Astrocyte (in vitro differentiated cells and primary cell): Measurements from ENCODE around the gene IQGAP1. TPM values are rescaled to one million over a fixed set of nuclear protein-coding genes. Genes with fewer than 3 reads are reported as not detected.

Source experiments
- DNase-seq: peaks from one replicate; pipeline ENCODE4 v3.0.0-alpha.2; 2010; ENCODE audit warnings: low read depth
- FAIRE-seq: peaks from 2 replicates; lab custom pipeline; 2011; peaks lifted over from hg19 to GRCh38; lab: Jason Lieb, UNC
- H2AFZ ChIP-seq: 2 replicates; pipeline ENCODE4 v1.6.0; 2012; ENCODE audit warnings: low read depth, low read length, inconsistent platforms
- H3K27ac ChIP-seq: 2 replicates; pipeline ENCODE4 v1.5.1; 2011; ENCODE audit warnings: low read depth, low read length, inconsistent platforms
- H3K27me3 ChIP-seq: 2 replicates; pipeline ENCODE4 v1.6.0; 2011; ENCODE audit warnings: low read length, inconsistent platforms; ENCODE audit not compliant: insufficient read depth
- H3K36me3 ChIP-seq: 2 replicates; pipeline ENCODE4 v1.5.1; 2011; ENCODE audit warnings: low read length, inconsistent platforms; ENCODE audit not compliant: insufficient read depth
- H3K4me1 ChIP-seq: 2 replicates; pipeline ENCODE4 v1.5.1; 2011; ENCODE audit warnings: low read length, inconsistent platforms; ENCODE audit not compliant: insufficient read depth
- H3K4me2 ChIP-seq: 2 replicates; pipeline ENCODE4 v1.6.0; 2012; ENCODE audit warnings: low read length, inconsistent platforms
- H3K4me3 ChIP-seq: 2 replicates; pipeline ENCODE4 v1.5.1; 2011; ENCODE audit warnings: low read depth, mild to moderate bottlenecking, low read length, inconsistent platforms; ENCODE audit not compliant: insufficient read depth
- H3K79me2 ChIP-seq: 2 replicates; pipeline ENCODE4 v1.6.0; 2012; ENCODE audit warnings: mild to moderate bottlenecking, low read length, inconsistent platforms; ENCODE audit not compliant: insufficient read depth
- H3K9ac ChIP-seq: 2 replicates; pipeline ENCODE4 v1.6.0; 2012; ENCODE audit warnings: mild to moderate bottlenecking, low read length, inconsistent platforms
- H3K9me3 ChIP-seq: 2 replicates; pipeline ENCODE4 v1.5.1; 2012; ENCODE audit warnings: low read depth, mild to moderate bottlenecking, low read length, inconsistent platforms; ENCODE audit not compliant: insufficient read depth
- H4K20me1 ChIP-seq: 2 replicates; pipeline ENCODE4 v1.6.0; 2012; ENCODE audit warnings: low read length, inconsistent platforms; ENCODE audit not compliant: insufficient read depth
- H3K27ac Mint-ChIP-seq: one replicate; pipeline ENCODE4 v1.8.0; 2021; ENCODE audit warnings: mild to moderate bottlenecking, mixed read lengths; ENCODE audit not compliant: unreplicated experiment
- H3K27me3 Mint-ChIP-seq: one replicate; pipeline ENCODE4 v1.8.0; 2021; ENCODE audit warnings: low read depth, mixed read lengths; ENCODE audit not compliant: unreplicated experiment
- H3K36me3 Mint-ChIP-seq: one replicate; pipeline ENCODE4 v1.8.0; 2021; ENCODE audit warnings: low read depth, mixed read lengths; ENCODE audit not compliant: unreplicated experiment
- H3K4me1 Mint-ChIP-seq: one replicate; pipeline ENCODE4 v1.8.0; 2021; ENCODE audit warnings: low read depth, mixed read lengths; ENCODE audit not compliant: unreplicated experiment
- H3K4me3 Mint-ChIP-seq: one replicate; pipeline ENCODE4 v1.8.0; 2021; ENCODE audit warnings: mild to moderate bottlenecking, moderate library complexity, mixed read lengths; ENCODE audit not compliant: unreplicated experiment
- H3K9me3 Mint-ChIP-seq: one replicate; pipeline ENCODE4 v1.8.0; 2021; ENCODE audit warnings: mild to moderate bottlenecking, mixed read lengths; ENCODE audit not compliant: unreplicated experiment
- CTCF ChIP-seq: IDR thresholded peaks from 2 replicates; pipeline ENCODE4 v1.5.1; 2011; ENCODE audit warnings: low read depth, mild to moderate bottlenecking, inconsistent platforms, low read length, moderate library complexity; ENCODE audit not compliant: insufficient read depth
- EZH2 ChIP-seq: IDR thresholded peaks from 2 replicates; pipeline ENCODE4 v1.6.1; 2012; ENCODE audit warnings: mild to moderate bottlenecking, low read length, inconsistent platforms; ENCODE audit not compliant: insufficient read depth
- total RNA-seq: library from RNA; stranded (reverse); gene quantifications from 2 replicates; pipeline ENCODE4 v1.2.1, GENCODE V29; 2021

Gene IQGAP1
- total RNA-seq, 1 donor from 2014 or later = 226 TPM

- Histone ChIP-seq H3K36me3 (no peaks in the 10 kb centered on the region), H3K27me3 (no peaks in the 10 kb centered on the region), H3K9ac (peak overlapping the region; percentile 85), H3K4me2 (peak overlapping the region; percentile 100), H3K4me1 (peaks cover 14% of the 10 kb centered on the region), H3K79me2 (peaks cover 48% of the 10 kb centered on the region), H3K9me3 (no peaks in the 10 kb centered on the region), H2AFZ (peak overlapping the region; percentile 76), H3K4me3 (peak overlapping the region; percentile 83), H3K27ac (peak overlapping the region; percentile 73), H4K20me1 (peaks cover 43% of the 10 kb centered on the region)
- Mint-ChIP-seq H3K4me1 (peaks cover 7% of the 10 kb centered on the region), H3K27ac (peak overlapping the region; percentile 81), H3K9me3 (peaks cover 3% of the 10 kb centered on the region), H3K36me3 (peaks cover 4% of the 10 kb centered on the region), H3K27me3 (no peaks in the 10 kb centered on the region), H3K4me3 (peak overlapping the region; percentile 98)
- no peak for FAIRE-seq
- TF ChIP-seq EZH2 (no peak), CTCF (no peak)
- peak; percentile 14 for DNase-seq
Observed at GRCh38 chr15:90530250-90531051, 142.4 kb downstream of the IQGAP1 start.

GRCh38 chr15:90531147-90531546, 143.1 kb downstream of the IQGAP1 start:
- FAIRE-seq = no peak

More at GRCh38 chr15:90531147-90531546, 143.1 kb downstream of the IQGAP1 start:
- no peak for TF ChIP-seq CTCF
- TF ChIP-seq EZH2 = no peak
- Histone ChIP-seq H3K4me2 (peak overlapping the region; percentile 100), H3K9ac (peak overlapping the region; percentile 85), H3K9me3 (no peaks in the 10 kb centered on the region), H3K79me2 (peaks cover 55% of the 10 kb centered on the region), H4K20me1 (peaks cover 50% of the 10 kb centered on the region), H3K36me3 (no peaks in the 10 kb centered on the region), H3K4me1 (peaks cover 14% of the 10 kb centered on the region), H2AFZ (no peak overlapping the region), H3K27me3 (no peaks in the 10 kb centered on the region), H3K27ac (no peak overlapping the region), H3K4me3 (peak overlapping the region; percentile 83)
- Mint-ChIP-seq H3K4me1 (peaks cover 7% of the 10 kb centered on the region), H3K9me3 (peaks cover 3% of the 10 kb centered on the region), H3K27me3 (no peaks in the 10 kb centered on the region), H3K36me3 (peaks cover 4% of the 10 kb centered on the region), H3K4me3 (peak overlapping the region; percentile 98), H3K27ac (peak overlapping the region; percentile 81)
- no peak for DNase-seq
